Hepatocyte (in vitro differentiated cells): Measurements from ENCODE around the gene WT1. TPM values are rescaled to one million over a fixed set of nuclear protein-coding genes. Genes with fewer than 3 reads are reported as not detected.

Experiments
- DNase-seq: peaks from one replicate; pipeline ENCODE4 v3.0.0-alpha.2; 2016; ENCODE audit warnings: low spot score
- H2AFZ ChIP-seq: fragments of 200-600 bp; sonication (generic); 2 replicates; pipeline ENCODE4 v1.6.0; 2016; ENCODE audit warnings: antibody characterized with exemption, mild to moderate bottlenecking
- H3K27ac ChIP-seq: fragments of 200-600 bp; sonication (generic); 2 replicates; pipeline ENCODE4 v1.5.1; 2016; ENCODE audit warnings: mild to moderate bottlenecking
- H3K27me3 ChIP-seq: fragments of 200-600 bp; sonication (generic); 2 replicates; pipeline ENCODE4 v1.6.1; 2016
- H3K36me3 ChIP-seq: fragments of 200-600 bp; sonication (generic); replicated peaks from 2 replicates; pipeline ENCODE4 v1.5.1; 2016; ENCODE audit warnings: low read depth; ENCODE audit not compliant: insufficient read depth
- H3K4me1 ChIP-seq: fragments of 200-600 bp; sonication (generic); 2 replicates; pipeline ENCODE4 v1.5.1; 2016; ENCODE audit warnings: mild to moderate bottlenecking, moderate library complexity; ENCODE audit not compliant: insufficient read depth
- H3K4me2 ChIP-seq: fragments of 200-600 bp; sonication (generic); 2 replicates; pipeline ENCODE4 v1.6.0; 2016
- H3K4me3 ChIP-seq: fragments of 200-600 bp; sonication (generic); 2 replicates; pipeline ENCODE4 v1.5.1; 2016; ENCODE audit warnings: mild to moderate bottlenecking
- H3K79me2 ChIP-seq: fragments of 200-600 bp; sonication (generic); 2 replicates; pipeline ENCODE4 v1.6.0; 2017; ENCODE audit warnings: mild to moderate bottlenecking
- H3K9me2 ChIP-seq: fragments of 200-600 bp; sonication (generic); replicated peaks from 2 replicates; pipeline ENCODE4 v1.6.0; 2017; ENCODE audit warnings: mild to moderate bottlenecking; ENCODE audit not compliant: insufficient read depth
- H3K9me3 ChIP-seq: fragments of 200-600 bp; sonication (generic); 2 replicates; pipeline ENCODE4 v1.5.1; 2016; ENCODE audit warnings: low read depth, mild to moderate bottlenecking
- H4K20me1 ChIP-seq: fragments of 200-600 bp; sonication (generic); 2 replicates; pipeline ENCODE4 v1.6.0; 2016; ENCODE audit warnings: mild to moderate bottlenecking; ENCODE audit not compliant: insufficient read depth, poor library complexity, severe bottlenecking
- CTCF ChIP-seq: fragments of 200-600 bp; sonication (generic); IDR thresholded peaks from 2 replicates; pipeline ENCODE4 v1.5.1; 2016; ENCODE audit warnings: antibody characterized with exemption, mild to moderate bottlenecking; ENCODE audit not compliant: poor library complexity
- EZH2 ChIP-seq: fragments of 200-600 bp; sonication (generic); IDR thresholded peaks from 2 replicates; pipeline ENCODE4 v1.6.1; 2016; ENCODE audit warnings: antibody characterized with exemption, mild to moderate bottlenecking, borderline replicate concordance
- EZH2phosphoT487 ChIP-seq: fragments of 200-600 bp; sonication (generic); IDR thresholded peaks from one replicate; pipeline ENCODE4 v1.6.1; 2018; ENCODE audit warnings: antibody characterized with exemption, mild to moderate bottlenecking, low read depth, moderate library complexity; ENCODE audit not compliant: unreplicated experiment, severe bottlenecking
- WGBS: methylation state at CpG from one replicate; pipeline ENCODE4 v1.1.6; 2016; ENCODE audit warnings: low lambda C conversion rate; ENCODE audit errors: missing lambda C conversion rate; 5-methylcytosine and 5-hydroxymethylcytosine counted together
- polyA plus RNA-seq: library from polyadenylated mRNA; unstranded; fragments of >200 nt; fragmentation: Nextera tagmentation; extraction: Ambion mirVana; gene quantifications from 2 replicates; pipeline ENCODE4 v1.2.1, GENCODE V29; 2016
- total RNA-seq: library from RNA; depleted of rRNA; stranded (reverse); fragments of >200 nt; gene quantifications from 2 replicates; pipeline ENCODE4 v1.2.3, GENCODE V29; 2014

The WT1 gene
- total and polyA plus RNA-seq, 2 experiments from 2014 or later = 0.37 to 0.47 TPM

- Histone ChIP-seq H3K4me1 (peaks cover 25% of the 10 kb centered on the region), H3K36me3 (no peaks in the 10 kb centered on the region), H3K9me2 (no peaks in the 10 kb centered on the region), H3K9me3 (no peaks in the 10 kb centered on the region), H3K27ac (no peak overlapping the region), H3K27me3 (peaks cover 98% of the 10 kb centered on the region), H3K79me2 (no peaks in the 10 kb centered on the region), H2AFZ (no peak overlapping the region), H3K4me3 (no peak overlapping the region), H3K4me2 (peak overlapping the region; percentile 68), H4K20me1 (no peaks in the 10 kb centered on the region)
- DNase-seq = no peak
- TF ChIP-seq EZH2phosphoT487 (peak; percentile 55), CTCF (no peak), EZH2 (peak; percentile 7)
- WGBS = 13% methylated on average over 25 of the region's 25 CpGs
Measured at GRCh38 chr11:32433914-32434355, 1.4 kb downstream of the WT1 start.

- Histone ChIP-seq H3K79me2 (no peaks in the 10 kb centered on the region), H2AFZ (no peak overlapping the region), H3K27ac (no peak overlapping the region), H3K4me3 (no peak overlapping the region), H3K27me3 (peaks cover 98% of the 10 kb centered on the region), H3K9me2 (no peaks in the 10 kb centered on the region), H3K4me2 (peak overlapping the region; percentile 68), H3K9me3 (no peaks in the 10 kb centered on the region), H4K20me1 (no peaks in the 10 kb centered on the region), H3K4me1 (peaks cover 24% of the 10 kb centered on the region), H3K36me3 (no peaks in the 10 kb centered on the region)
- WGBS = 8% methylated on average over 46 of the region's 46 CpGs
- TF ChIP-seq EZH2 (peak; percentile 95), CTCF (no peak)
- no peak for DNase-seq
Measured at GRCh38 chr11:32433101-32433913, 2.0 kb downstream of the WT1 start.

GRCh38 chr11:32432565-32432964 is 2.8 kb downstream of the WT1 start:
- H3K27me3 ChIP-seq = peaks cover 98% of the 10 kb centered on the region
- H3K4me3 ChIP-seq = no peak overlapping the region
- peaks cover 25% of the 10 kb centered on the region for H3K4me1 ChIP-seq
- no peaks in the 10 kb centered on the region for H4K20me1 ChIP-seq
- DNase-seq = no peak
- no peaks in the 10 kb centered on the region for H3K9me3 ChIP-seq
- H3K79me2 ChIP-seq = no peaks in the 10 kb centered on the region
- no peak overlapping the region for H3K27ac ChIP-seq
- H3K4me2 ChIP-seq = peak overlapping the region; percentile 68
- H3K9me2 ChIP-seq = no peaks in the 10 kb centered on the region
- no peaks in the 10 kb centered on the region for H3K36me3 ChIP-seq
- 19% methylated on average over 8 of the region's 8 CpGs for WGBS
- H2AFZ ChIP-seq = no peak overlapping the region
- TF ChIP-seq EZH2phosphoT487 (no peak), CTCF (no peak), EZH2 (no peak)
